Nephron (organoid): ENCODE results near the gene GM2A.

Experiments
- H3K27ac Mint-ChIP-seq, 3 experiments: 2 replicates each; pipeline ENCODE4 v1.8.0; 2020; ENCODE audit warnings: mixed read lengths in 3 of 3, mild to moderate bottlenecking in 2 of 3, moderate library complexity in 1 of 3
- H3K27me3 Mint-ChIP-seq: 2 replicates; pipeline ENCODE4 v1.8.0; 2021; ENCODE audit warnings: low read depth, mild to moderate bottlenecking, moderate library complexity, mixed read lengths
- H3K36me3 Mint-ChIP-seq: 2 replicates; pipeline ENCODE4 v1.8.0; 2020; ENCODE audit warnings: low read depth, mixed read lengths
- H3K4me1 Mint-ChIP-seq: 2 replicates; pipeline ENCODE4 v1.8.0; 2020; ENCODE audit warnings: mixed read lengths
- H3K4me3 Mint-ChIP-seq, 3 experiments: 2 replicates each; pipeline ENCODE4 v1.8.0; 2020; ENCODE audit warnings: mild to moderate bottlenecking in 3 of 3, mixed read lengths in 3 of 3, moderate library complexity in 2 of 3
- H3K9me3 Mint-ChIP-seq: 2 replicates; pipeline ENCODE4 v1.8.0; 2020; ENCODE audit warnings: mixed read lengths
- CTCF ChIP-seq, 3 experiments: fragments of 200-600 bp; sonication (generic); IDR thresholded peaks; one replicate each; pipeline ENCODE4 v1.5.0; 2021; ENCODE audit warnings: antibody characterized with exemption in 3 of 3; ENCODE audit not compliant: unreplicated experiment in 3 of 3

GM2A gene

GRCh38 chr5:151223447-151224264 lies 29.3 kb upstream of the GM2A start, which contains the start of gene CCDC69:
Gene CCDC69 (minus strand): TSS chr5:151224092. CDS start chr5:151223970, 122 bp downstream.
- Mint-ChIP-seq H3K36me3 (no peaks in the 10 kb centered on the region), H3K27ac (no peak within 1 kb of the TSS), H3K4me1 (peaks cover 10% of the 10 kb centered on the region), H3K9me3 (no peaks in the 10 kb centered on the region), H3K4me3 (peak within 1 kb of the TSS; percentile 56 to 83 (median 66)), H3K27me3 (peaks cover 14% of the 10 kb centered on the region)
- peak in 1 of 3 experiments; percentile 20 for TF ChIP-seq CTCF (IDR thresholded peaks at IDR 0.05; ENCODE audit: unreplicated experiment in 3 of 3)

GRCh38 chr5:151224372-151224771 lies 28.6 kb upstream of the GM2A start:
- Mint-ChIP-seq H3K4me1 (peaks cover 10% of the 10 kb centered on the region), H3K36me3 (no peaks in the 10 kb centered on the region), H3K27ac (no peak overlapping the region), H3K27me3 (peaks cover 19% of the 10 kb centered on the region), H3K9me3 (no peaks in the 10 kb centered on the region), H3K4me3 (peak overlapping the region; percentile 55 to 66 (median 56))
- no peak for TF ChIP-seq CTCF (IDR thresholded peaks at IDR 0.05; ENCODE audit: unreplicated experiment in 3 of 3)

GRCh38 chr5:151225071-151225470 lies 27.9 kb upstream of the GM2A start:
- no peak overlapping the region for H3K27ac Mint-ChIP-seq
- H3K9me3 Mint-ChIP-seq = no peaks in the 10 kb centered on the region
- H3K27me3 Mint-ChIP-seq = peaks cover 18% of the 10 kb centered on the region
- peak overlapping the region; percentile 42 to 55 (median 53) for H3K4me3 Mint-ChIP-seq
- TF ChIP-seq CTCF (IDR thresholded peaks at IDR 0.05; ENCODE audit: unreplicated experiment in 3 of 3) = no peak
- no peaks in the 10 kb centered on the region for H3K36me3 Mint-ChIP-seq
- peaks cover 10% of the 10 kb centered on the region for H3K4me1 Mint-ChIP-seq

- TF ChIP-seq CTCF (IDR thresholded peaks at IDR 0.05; ENCODE audit: unreplicated experiment in 3 of 3) = no peak
- H3K4me3 Mint-ChIP-seq = peak overlapping the region in 1 of 3 experiments; percentile 55
- no peaks in the 10 kb centered on the region for H3K9me3 Mint-ChIP-seq
- peaks cover 17% of the 10 kb centered on the region for H3K27me3 Mint-ChIP-seq
- peaks cover 10% of the 10 kb centered on the region for H3K4me1 Mint-ChIP-seq
- H3K36me3 Mint-ChIP-seq = no peaks in the 10 kb centered on the region
- no peak overlapping the region for H3K27ac Mint-ChIP-seq
Measured at GRCh38 chr5:151225475-151225874, 27.5 kb upstream of the GM2A start.

GRCh38 chr5:151227918-151228447 lies 25.0 kb upstream of the GM2A start:
- H3K9me3 Mint-ChIP-seq = no peaks in the 10 kb centered on the region
- no peak overlapping the region for H3K4me3 Mint-ChIP-seq
- TF ChIP-seq CTCF (IDR thresholded peaks at IDR 0.05; ENCODE audit: unreplicated experiment in 3 of 3) = no peak

More at GRCh38 chr5:151227918-151228447, 25.0 kb upstream of the GM2A start:
- Mint-ChIP-seq H3K36me3 (no peaks in the 10 kb centered on the region), H3K4me1 (peaks cover 4% of the 10 kb centered on the region), H3K27ac (no peak overlapping the region), H3K27me3 (peaks cover 10% of the 10 kb centered on the region)
